Chondrocyte (in vitro differentiated cells): ENCODE measurements around the gene ZFP62. TPM values are rescaled to one million over a fixed set of nuclear protein-coding genes. Genes with fewer than 3 reads are reported as not detected.
A peak's percentile ranks its signal among the peaks of the same experiment; 100 is the strongest.

Experiments used
- DNase-seq: peaks from one replicate; pipeline ENCODE4 v3.0.0; 2021; ENCODE audit warnings: mixed read lengths, low spot score
- H3K27ac Mint-ChIP-seq: one replicate; pipeline ENCODE4 v1.8.0; 2021; ENCODE audit warnings: mild to moderate bottlenecking, moderate library complexity, mixed read lengths; ENCODE audit not compliant: unreplicated experiment
- H3K27me3 Mint-ChIP-seq: 2 replicates; pipeline ENCODE4 v1.8.0; 2021; ENCODE audit warnings: low read depth, mixed read lengths
- H3K36me3 Mint-ChIP-seq: 2 replicates; pipeline ENCODE4 v1.8.0; 2021; ENCODE audit warnings: low read depth, mixed read lengths
- H3K4me1 Mint-ChIP-seq: 2 replicates; pipeline ENCODE4 v1.8.0; 2021; ENCODE audit warnings: low read depth, mild to moderate bottlenecking, mixed read lengths
- H3K4me3 Mint-ChIP-seq: one replicate; pipeline ENCODE4 v1.8.0; 2021; ENCODE audit warnings: mild to moderate bottlenecking, moderate library complexity, mixed read lengths; ENCODE audit not compliant: unreplicated experiment
- H3K9me3 Mint-ChIP-seq: 2 replicates; pipeline ENCODE4 v1.8.0; 2021; ENCODE audit warnings: low read depth, mixed read lengths
- total RNA-seq: library from RNA; stranded (reverse); gene quantifications from 3 replicates; pipeline ENCODE4 v1.2.1, GENCODE V29; 2021
- TF ChIP-seq, protein P1 (sequence below): fragments of 200-600 bp; sonication (generic); IDR thresholded peaks from 2 replicates; pipeline ENCODE4 v1.5.0; 2021; ENCODE audit warnings: antibody characterized with exemption, mild to moderate bottlenecking, moderate library complexity

ZFP62 gene
- total RNA-seq, 1 donor from 2014 or later: 13.3 TPM

- H3K36me3 Mint-ChIP-seq: no peaks in the 10 kb centered on the region
- H3K27me3 Mint-ChIP-seq: no peaks in the 10 kb centered on the region
- no peak overlapping the region for H3K27ac Mint-ChIP-seq
- H3K4me1 Mint-ChIP-seq: peaks cover 11% of the 10 kb centered on the region
- TF ChIP-seq, protein P1, sequence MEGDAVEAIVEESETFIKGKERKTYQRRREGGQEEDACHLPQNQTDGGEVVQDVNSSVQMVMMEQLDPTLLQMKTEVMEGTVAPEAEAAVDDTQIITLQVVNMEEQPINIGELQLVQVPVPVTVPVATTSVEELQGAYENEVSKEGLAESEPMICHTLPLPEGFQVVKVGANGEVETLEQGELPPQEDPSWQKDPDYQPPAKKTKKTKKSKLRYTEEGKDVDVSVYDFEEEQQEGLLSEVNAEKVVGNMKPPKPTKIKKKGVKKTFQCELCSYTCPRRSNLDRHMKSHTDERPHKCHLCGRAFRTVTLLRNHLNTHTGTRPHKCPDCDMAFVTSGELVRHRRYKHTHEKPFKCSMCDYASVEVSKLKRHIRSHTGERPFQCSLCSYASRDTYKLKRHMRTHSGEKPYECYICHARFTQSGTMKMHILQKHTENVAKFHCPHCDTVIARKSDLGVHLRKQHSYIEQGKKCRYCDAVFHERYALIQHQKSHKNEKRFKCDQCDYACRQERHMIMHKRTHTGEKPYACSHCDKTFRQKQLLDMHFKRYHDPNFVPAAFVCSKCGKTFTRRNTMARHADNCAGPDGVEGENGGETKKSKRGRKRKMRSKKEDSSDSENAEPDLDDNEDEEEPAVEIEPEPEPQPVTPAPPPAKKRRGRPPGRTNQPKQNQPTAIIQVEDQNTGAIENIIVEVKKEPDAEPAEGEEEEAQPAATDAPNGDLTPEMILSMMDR: no peak
- no peaks in the 10 kb centered on the region for H3K9me3 Mint-ChIP-seq
- DNase-seq: peak; percentile 20
- no peak overlapping the region for H3K4me3 Mint-ChIP-seq
Measured at GRCh38 chr5:180817893-180818674, 43.0 kb downstream of the ZFP62 start.

GRCh38 chr5:180816608-180817534 lies 44.2 kb downstream of the ZFP62 start:
- H3K4me3 Mint-ChIP-seq: no peak overlapping the region
- peak; percentile 29 for DNase-seq
- peaks cover 13% of the 10 kb centered on the region for H3K4me1 Mint-ChIP-seq
- H3K9me3 Mint-ChIP-seq: no peaks in the 10 kb centered on the region
- no peaks in the 10 kb centered on the region for H3K36me3 Mint-ChIP-seq
- TF ChIP-seq, protein P1: no peak
- no peaks in the 10 kb centered on the region for H3K27me3 Mint-ChIP-seq
- H3K27ac Mint-ChIP-seq: peak overlapping the region; percentile 82

DNA sequence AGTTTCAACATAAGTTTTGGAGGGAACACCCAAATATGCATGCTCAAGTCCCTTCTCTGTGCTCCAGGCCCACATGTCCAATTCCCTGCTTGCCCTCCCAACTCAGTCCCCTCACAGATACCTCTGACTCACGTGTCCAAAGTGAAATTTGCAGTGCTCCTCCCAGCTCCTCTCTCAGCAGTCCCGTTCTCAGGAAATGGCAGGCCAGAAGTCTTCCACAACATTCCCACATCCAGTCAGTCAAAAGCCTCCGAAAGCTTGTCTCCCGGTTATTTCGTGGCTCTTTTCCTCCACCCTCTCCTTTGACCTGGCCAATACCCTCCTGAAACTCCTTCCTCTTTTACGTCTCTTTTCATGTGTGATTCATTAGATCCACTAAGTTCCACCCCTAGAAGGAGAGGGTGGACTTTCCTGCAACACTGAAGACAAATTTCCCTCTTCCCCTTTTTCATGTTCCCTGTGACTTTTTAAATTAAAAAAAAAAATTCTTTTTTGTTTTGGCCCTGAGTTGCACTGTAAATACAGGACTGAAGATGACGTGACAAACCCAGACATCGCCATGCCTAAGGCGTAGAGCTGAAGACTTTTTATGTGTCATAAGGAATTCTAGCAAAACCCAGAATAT lies 45.7 kb downstream of the ZFP62 start:
- Mint-ChIP-seq H3K4me1 (peaks cover 21% of the 10 kb centered on the region), H3K27ac (no peak overlapping the region), H3K27me3 (no peaks in the 10 kb centered on the region), H3K36me3 (no peaks in the 10 kb centered on the region), H3K9me3 (no peaks in the 10 kb centered on the region), H3K4me3 (no peak overlapping the region)
- TF ChIP-seq, protein P1: no peak
- DNase-seq: no peak

DNA sequence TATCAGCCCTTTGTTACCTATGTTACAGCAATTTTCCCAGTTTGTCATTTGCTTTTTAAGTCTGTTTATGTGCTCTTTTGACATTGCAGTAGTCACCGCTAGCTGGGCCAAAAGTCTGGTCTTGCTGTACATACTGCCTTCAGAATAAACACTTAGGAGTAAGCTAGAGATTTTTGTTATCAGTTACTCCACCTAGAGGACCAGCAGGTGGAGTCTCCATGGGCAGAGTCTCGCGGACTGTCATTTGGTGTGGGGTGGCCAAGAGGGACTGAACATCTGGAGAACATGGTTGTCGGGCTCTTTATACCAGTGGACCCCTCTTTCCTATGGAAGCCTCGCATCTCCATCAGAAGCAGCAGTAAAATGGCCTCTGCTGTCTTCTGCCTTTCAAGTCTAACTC lies 47.7 kb downstream of the ZFP62 start:
- Mint-ChIP-seq H3K27ac (no peak overlapping the region), H3K27me3 (no peaks in the 10 kb centered on the region), H3K36me3 (no peaks in the 10 kb centered on the region), H3K4me1 (peaks cover 34% of the 10 kb centered on the region), H3K4me3 (no peak overlapping the region), H3K9me3 (no peaks in the 10 kb centered on the region)
- peak; percentile 25 for DNase-seq
- TF ChIP-seq, protein P1: no peak

DNA sequence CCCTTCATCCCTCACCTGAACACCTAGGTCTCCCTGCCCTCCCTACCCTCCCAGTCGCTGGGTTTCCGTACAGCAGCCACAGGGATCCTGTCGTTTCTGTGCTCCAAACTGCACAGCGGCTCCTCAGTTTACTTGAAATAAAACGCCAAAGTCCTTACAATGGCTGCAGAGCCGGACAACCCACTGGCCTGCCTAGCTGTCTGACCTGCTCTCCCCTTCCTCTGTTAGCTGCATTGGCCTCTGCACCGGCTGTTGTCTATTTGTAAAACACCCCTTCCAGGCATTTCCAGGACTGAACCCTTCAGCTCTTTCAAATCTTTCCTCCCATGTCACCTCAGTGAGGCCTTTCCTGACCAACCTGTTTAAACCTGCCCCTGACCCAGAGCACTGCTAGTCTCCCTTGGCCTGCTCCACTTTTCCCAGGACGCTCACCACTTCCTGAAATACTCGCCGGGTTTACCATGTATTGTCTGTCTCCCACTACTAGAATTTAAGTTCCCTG lies 49.4 kb downstream of the ZFP62 start:
- peak; percentile 35 for DNase-seq
- Mint-ChIP-seq H3K36me3 (no peaks in the 10 kb centered on the region), H3K4me1 (peaks cover 44% of the 10 kb centered on the region), H3K27me3 (no peaks in the 10 kb centered on the region), H3K9me3 (no peaks in the 10 kb centered on the region), H3K4me3 (peak overlapping the region; percentile 92), H3K27ac (peak overlapping the region; percentile 68)
- TF ChIP-seq, protein P1: no peak
